GM19372 (cell line): ENCODE results near the gene LRMDA.
"Not testable (repeated sequence)": the region's sequence is repeated elsewhere in the genome, so short reads cannot be mapped to it uniquely, and the experiment has no call there.

Experiments
- ATAC-seq: cut with Tn5 transposase; IDR thresholded peaks from one replicate; pipeline ENCODE4 v1.9.1; 2021; ENCODE audit warnings: mild to moderate bottlenecking, low read depth, moderate library complexity; ENCODE audit not compliant: unreplicated experiment

LRMDA gene

GRCh38 chr10:75599875-75600648 is 168.6 kb downstream of the LRMDA start:
- ATAC-seq, result no peak

GRCh38 chr10:75600833-75601232 is 169.4 kb downstream of the LRMDA start:
- no peak for ATAC-seq

- no peak for ATAC-seq
Measured at GRCh38 chr10:75602341-75602740, 170.9 kb downstream of the LRMDA start.

GRCh38 chr10:75605096-75605495 is 173.7 kb downstream of the LRMDA start:
- ATAC-seq, result no peak

GRCh38 chr10:75605795-75606194 is 174.4 kb downstream of the LRMDA start:
- peak; percentile 4 for ATAC-seq

GRCh38 chr10:75606203-75606779 is 174.9 kb downstream of the LRMDA start:
- ATAC-seq, result peak; percentile 48

- no peak for ATAC-seq
Measured at GRCh38 chr10:75607576-75607975, 176.2 kb downstream of the LRMDA start.

GRCh38 chr10:75610183-75610582 is 178.8 kb downstream of the LRMDA start:
- ATAC-seq, result no peak

GRCh38 chr10:75611172-75611992 is 180.0 kb downstream of the LRMDA start:
- ATAC-seq, result peak; percentile 42

GRCh38 chr10:75611993-75612372 is 180.6 kb downstream of the LRMDA start:
- no peak for ATAC-seq

GRCh38 chr10:75612904-75613684 is 181.7 kb downstream of the LRMDA start:
- ATAC-seq, result no peak

- ATAC-seq, result peak; percentile 33
Measured at GRCh38 chr10:75613685-75614504, 182.5 kb downstream of the LRMDA start.

GRCh38 chr10:75616076-75616475 is 184.7 kb downstream of the LRMDA start:
- ATAC-seq, result no peak

GRCh38 chr10:75616874-75617478 is 185.6 kb downstream of the LRMDA start:
- ATAC-seq, result no peak

GRCh38 chr10:75617485-75618155 is 186.2 kb downstream of the LRMDA start:
- no peak for ATAC-seq

- no peak for ATAC-seq
Measured at GRCh38 chr10:75619635-75620034, 188.2 kb downstream of the LRMDA start.

- ATAC-seq, result no peak
Measured at GRCh38 chr10:75620356-75620755, 188.9 kb downstream of the LRMDA start.

GRCh38 chr10:75621003-75621402 is 189.6 kb downstream of the LRMDA start:
- not testable (repeated sequence) for ATAC-seq

GRCh38 chr10:75622503-75622902 is 191.1 kb downstream of the LRMDA start:
- no peak for ATAC-seq
